ENCODE data around the gene CACNA2D4.
"Not testable (repeated sequence)": the region's sequence is repeated elsewhere in the genome, so short reads cannot be mapped to it uniquely, and the experiment has no call there.

CACNA2D4 gene

DNA sequence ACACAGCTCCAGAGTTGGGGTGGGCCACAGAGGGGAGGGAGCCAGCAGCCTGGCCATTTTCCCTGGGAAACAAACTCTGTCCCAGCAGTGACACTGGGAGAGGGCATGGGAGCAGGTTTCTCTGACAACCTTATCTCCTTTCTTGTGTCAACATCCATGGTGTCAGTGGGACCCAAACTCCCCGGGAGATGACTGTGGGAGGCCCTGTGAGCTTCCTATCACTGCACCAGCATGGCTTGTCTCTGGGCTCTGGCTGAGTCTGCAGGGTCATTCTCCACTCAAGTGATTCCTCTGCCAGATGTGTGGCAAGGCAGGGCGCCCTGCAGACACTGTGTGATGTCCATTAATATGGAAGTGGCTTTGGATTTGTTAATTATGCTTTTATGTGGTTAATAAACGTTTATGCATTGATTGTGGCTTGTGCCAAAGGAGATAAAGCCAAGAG lies 88.0 kb downstream of the CACNA2D4 start:
- DNase-seq: no peak

DNA sequence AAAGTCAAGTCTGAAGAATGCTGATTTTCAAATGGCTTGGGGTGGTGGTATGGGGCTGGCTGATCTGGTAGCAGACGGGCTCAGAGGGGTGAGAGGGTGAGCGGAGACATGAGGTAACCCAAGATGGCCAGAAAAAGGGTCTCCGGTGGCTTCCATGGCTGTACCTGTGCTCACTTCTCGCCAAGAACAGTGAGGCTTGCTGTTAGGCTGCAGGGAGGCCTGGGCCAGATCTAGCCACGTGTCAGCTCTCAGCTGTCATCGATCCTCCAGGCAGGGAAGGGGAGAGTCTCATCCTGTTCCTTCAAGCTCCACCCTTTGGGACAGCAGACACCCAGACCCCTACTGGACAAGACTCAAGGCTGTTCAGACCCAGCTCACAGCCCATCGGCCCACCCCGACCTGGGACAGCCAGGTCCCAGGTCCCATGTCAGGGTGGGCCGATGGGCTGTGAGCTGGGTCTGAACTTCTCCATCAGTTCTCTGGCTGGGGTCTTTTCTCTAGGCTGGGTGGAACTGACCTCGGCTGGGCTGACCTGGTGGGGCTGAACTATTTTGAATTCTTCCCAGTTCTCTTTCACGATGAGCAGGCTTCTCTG lies 89.0 kb downstream of the CACNA2D4 start:
- no peak for DNase-seq

DNA sequence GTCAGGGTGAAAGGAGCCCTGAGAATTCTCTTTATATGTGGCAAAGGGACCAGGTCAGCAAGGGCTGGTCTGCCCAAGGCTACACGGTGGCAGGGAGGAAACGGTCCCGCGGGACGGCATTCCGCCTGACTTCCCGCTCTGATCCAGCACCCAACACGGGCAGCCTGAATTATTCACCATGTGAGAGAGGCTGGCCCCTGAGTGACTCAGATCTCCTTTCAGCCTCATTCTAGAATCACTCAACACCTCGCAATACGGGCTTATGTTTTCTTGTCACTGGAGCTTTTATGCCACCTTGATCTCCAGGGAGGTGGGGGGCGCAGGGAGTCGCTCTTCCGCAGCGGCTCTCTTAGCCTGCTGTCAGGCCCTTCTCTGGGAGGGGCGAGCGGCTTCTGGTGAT lies 89.6 kb downstream of the CACNA2D4 start:
- no peak for DNase-seq

DNA sequence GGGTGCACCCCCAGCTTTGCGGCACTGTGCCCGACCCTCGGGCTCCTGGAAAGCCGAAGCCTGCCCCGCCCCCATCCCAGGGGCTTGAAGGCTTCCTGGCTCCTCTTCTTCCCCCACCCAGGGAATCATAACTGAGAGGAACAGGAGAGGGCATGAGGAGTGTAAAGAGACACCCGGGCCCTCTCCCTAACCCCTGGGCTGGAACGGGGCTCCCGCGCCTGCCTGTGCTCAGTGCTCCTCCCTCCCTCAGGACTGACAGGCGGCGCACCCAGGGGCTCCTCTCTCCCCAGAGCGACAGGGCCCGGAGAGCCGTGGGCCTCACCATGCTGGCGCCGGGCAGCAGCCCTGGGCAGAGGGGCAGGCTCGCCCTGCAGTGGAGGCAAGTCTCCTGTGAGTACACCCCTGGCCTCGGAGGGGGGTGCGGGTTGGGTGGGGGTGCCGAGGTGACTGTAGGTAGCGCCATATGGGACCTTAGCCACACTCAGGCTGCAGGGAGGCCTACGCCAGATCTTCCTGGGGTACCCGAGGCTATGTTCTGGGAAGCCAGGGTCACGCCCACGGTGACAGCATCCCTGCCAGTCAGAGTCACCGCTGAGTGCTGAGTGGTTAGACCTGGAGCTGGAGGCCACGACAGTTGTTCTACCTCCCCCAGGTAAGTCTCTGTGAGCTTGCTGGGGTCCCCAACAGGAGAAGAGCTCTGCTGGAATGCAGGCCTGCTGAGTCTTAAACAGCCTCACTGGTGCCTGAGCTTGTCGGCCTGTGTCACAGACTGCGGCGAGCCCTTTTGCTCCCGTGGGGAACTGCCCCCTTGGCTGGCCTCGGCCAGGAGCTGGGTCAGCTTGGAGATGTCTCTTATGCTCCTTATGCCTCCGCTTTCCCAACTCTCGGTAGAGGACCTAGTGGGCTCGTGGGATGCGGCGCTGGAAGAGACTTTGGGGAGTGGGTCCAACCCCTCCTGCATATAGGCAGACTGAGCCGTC lies 90.3 kb downstream of the CACNA2D4 start:
- DNase-seq: no peak

DNA sequence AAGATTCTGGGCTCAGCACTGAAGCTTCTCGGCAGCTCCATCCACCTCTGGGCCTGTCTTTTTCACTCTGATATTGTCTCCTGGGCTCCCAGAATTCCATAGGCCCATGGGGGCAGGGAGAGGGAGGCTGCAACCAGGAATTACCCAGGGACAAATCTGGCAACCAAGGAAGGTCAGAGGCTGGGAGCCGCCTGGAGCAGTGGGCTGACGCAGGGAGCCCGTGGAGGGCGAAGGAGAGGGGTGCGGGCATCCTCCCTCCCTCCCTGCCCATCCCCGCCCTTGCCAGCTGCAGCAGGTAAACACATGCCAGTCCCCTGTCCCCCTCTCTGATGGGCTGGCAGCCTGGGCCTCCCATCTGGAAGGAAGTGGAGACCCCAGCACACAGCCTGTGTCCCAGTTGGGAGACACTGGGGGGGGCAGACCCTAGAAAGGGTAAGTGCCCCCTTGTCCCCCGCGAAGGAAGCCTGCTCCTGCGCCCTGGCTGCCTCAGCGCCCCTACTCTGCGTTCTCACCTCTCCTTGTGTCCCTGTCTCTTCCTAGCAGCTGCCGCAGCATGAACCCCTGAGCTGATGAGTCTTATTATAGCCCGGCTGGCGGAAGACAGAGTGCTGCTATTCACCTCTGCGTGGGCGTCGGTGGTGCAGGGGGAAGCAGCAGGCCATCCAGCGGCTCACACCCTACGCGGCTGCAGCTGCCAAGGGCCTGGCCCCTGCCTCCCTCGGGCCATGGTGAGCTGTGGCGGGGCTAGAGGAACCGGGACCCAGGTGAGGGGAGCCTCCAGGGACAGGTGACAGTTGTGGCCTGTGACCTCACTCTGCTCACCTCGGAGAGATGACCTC lies 91.4 kb downstream of the CACNA2D4 start:
- DNase-seq: no peak

DNA sequence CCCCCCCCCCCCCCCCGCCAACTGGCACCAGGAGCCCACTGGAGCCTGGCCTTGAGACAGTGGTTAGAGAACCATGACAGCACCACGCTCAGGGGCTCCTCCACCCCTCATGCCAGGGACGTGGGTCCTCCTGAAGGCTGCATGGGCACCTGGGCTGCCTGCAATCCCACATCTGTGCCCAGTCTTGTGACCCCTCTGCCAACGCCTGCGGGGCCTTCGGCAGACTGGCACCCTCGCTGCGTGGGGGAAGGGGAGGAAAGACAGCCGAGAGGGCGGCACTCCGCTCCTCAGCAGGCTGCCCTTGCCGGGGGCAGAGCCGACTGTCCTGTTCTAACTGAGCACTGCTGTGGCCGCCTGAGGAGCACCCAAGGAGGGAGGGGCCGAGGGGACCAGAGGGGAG lies 92.1 kb downstream of the CACNA2D4 start:
- no peak for DNase-seq

DNA sequence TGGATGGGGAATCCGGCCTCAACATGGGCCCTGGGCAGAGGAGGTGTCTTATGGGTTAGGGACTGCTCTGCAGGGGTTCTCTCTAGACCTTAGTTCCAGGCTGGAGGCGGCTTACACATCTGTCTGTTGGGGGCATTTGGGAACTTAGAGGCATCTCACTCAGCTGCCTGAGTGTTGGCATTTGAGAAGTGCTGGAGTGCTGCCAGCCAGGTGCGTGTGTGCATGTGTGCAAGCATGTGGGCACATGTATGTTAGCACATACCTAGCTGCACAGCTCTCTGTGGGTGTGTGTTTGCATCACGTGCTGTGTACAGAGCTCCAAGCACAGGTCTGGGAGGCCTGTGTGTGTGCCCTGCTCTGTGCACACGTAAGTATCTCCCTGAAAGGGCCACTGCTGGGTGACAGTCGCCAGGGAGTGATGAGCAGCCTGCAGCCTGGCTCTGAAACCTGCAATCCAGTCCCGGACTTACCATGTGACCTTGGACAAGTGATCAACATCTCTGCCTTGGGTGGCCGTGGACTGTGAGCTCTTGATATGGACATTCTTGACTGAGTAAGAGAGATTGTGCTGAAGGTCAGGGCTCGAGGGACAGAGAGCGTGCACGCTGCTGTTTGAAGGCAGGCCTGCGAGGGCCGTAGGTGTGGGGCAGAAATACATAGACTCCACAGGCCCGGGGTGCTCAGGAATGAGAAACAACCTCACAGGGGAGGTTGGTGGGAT lies 92.9 kb downstream of the CACNA2D4 start:
- no peak for DNase-seq

DNA sequence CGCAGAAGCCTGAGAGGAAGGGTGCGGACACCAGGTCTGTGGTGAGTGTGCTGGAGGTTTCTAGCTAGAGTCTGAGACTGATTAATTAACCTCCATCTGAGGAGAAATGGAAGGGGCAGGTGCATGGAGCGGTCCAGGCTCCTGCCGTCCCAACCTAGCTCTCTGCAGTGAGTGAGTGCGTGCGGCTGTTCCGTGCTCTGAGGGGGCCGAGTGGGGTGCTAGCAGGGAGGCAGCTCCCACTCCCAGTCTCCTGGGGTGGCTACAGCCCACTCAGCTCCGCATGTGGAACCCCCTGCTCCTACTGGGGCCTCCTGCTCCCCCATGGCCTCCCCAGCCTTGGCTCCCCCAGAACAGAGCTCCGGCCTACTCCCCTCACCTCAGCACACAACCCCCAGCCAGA lies 95.2 kb downstream of the CACNA2D4 start:
- no peak for DNase-seq

DNA sequence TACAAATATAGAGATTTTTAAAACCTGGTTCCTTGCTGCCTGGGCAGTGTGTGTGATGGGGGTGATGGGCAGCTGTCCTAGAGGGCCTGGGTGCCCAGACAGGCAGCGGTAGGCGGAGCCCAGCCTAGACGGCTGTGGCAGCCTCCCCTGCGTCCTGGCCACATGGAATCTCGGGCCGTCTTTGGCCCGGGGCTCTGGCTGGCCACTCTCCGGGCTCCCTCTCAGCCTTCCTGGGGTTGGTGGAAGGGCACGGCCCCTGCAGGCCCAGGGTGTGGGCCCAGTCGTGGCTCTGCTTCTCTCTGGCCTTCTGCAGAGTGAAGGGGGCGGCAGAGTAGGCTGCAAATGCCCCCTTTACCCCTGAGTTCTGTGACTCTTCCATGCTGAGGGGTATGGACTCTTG lies 95.8 kb downstream of the CACNA2D4 start:
- no peak for DNase-seq

DNA sequence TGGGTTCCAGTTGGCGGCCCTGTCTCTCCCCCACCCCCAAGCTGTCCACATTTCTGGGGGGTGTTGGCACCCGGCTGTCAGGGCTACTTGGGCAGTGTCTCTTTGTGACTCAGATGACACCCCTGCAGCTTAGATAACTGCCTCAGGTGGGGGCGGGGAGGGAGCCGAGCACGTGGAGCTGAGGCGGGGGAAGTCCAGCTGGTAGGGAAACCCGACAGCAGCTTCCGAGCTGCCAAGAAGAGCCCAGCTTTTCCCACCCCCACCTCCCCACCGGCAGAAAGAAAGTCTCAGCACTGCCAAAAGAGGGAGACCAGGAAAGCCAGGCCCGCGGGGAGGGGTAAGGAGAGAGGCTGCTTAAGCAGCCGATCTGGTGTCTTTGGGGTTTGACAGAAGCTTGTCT lies 96.6 kb downstream of the CACNA2D4 start:
- DNase-seq: no peak

DNA sequence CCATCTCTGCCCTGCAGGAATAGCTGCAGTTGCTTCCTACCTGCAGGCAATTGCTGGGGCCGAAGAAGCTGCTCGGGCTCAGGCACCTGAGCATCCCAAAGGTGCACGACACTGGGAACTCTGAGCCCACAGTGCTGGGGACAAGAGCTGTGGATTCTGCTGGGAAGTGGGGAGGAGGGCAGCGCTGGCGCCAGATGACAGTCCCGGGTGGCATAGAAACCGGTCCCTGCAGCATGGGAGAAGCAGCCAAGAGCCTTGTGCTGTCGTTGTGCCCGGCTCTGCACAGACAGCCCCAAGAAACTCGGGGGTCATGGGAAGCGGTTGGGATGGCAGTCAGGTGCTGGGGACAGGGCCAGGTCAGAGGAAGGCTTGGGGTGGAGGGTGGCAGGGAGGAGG lies 97.6 kb downstream of the CACNA2D4 start:
- no peak for DNase-seq

DNA sequence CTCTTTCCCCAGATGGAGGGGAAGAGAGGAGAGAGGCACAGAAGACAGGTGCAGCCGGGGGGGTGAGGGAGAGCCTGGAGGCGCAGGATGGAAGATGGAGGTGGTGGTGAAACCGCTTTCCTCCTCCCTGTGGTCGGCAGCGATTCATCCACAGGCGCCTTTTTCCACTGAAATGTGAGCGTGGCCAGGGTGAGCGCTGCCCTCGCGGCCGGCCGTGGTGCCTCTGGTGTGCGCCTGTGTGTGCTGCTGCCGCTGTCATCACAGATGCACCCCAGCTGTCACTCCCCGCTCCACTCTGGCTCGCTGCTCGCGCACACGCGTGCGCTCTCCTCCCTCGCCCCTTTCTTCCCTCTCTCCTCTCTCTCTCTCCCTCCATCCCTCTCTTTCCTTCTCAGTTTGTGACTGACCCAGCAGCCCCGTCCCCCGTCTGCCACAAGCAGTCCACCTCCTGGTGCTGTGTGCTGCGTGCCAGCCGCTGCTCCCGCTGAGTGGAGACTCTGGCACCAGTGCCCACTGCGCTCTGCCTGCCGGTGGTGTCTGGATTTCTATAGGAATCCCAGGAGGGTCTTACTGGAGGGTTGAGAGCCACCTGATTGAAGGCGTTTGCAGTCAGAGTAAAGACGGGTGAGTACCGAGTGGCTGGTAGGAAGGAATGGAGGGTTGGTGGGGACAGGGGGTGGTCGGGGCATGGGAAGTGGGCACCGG lies 98.1 kb downstream of the CACNA2D4 start, which contains the start of gene LRTM2:
LRTM2 (plus strand) TSS at position 375 of the 705 bp plus-strand sequence. CDS start 7,584 bp downstream, outside the sequence.
- DNase-seq: no peak

DNA sequence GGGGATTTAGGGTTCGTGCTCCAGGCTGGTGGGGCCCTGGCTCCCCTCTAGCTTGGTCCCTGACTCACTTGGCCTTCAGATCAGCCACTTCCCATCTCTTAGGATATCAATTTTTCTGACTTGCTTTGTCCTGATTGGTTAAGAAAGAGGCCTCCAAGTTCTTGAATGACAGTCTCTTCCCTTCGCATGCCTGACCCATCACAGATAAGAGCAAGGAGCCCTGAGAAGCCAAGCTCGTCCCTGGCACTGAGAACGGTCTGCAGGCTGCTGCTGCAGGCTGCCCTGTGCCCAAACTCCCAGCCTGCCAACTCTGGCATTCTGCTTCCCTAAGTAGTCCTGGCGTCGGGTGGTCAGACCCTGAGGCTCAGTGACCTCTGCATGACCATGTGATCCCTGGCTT lies 98.9 kb downstream of the CACNA2D4 start:
- DNase-seq: no peak

DNA sequence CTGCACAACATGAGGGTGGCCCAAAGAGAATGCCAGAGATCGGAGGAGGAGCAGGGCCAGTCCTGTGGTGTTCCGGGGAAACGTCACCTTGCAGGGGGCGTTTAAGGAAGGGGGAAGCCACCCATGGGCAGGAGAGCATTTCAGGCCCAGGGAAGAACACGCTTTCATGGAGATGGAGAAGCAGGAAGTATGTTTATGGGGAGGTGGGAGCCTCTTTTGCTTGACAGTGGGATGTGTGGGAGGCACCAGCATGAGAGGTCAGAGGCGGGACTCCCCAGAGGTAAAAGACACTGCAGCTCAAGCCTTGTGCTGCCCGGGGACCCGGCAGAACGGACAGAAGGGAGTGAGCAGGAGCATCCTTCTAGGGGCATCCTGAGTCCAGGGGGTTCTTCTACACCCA lies 99.4 kb downstream of the CACNA2D4 start:
- no peak for DNase-seq

DNA sequence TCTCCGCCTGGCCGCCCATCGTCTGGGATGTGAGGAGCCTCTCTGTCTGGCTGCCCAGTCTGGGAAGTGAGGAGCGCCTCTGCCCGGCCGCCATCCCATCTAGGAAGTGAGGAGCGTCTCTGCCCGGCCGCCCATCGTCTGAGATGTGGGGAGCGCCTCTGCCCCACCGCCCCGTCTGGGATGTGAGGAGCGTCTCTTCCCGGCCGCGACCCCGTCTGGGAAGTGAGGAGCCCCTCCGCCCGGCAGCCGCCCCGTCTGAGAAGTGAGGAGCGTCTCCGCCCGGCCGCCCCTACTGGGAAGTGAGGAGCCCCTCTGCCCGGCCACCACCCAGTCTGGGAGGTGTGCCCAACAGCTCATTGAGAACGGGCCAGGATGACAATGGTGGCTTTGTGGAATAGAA lies 100.5 kb downstream of the CACNA2D4 start:
- DNase-seq: not testable (repeated sequence)

DNA sequence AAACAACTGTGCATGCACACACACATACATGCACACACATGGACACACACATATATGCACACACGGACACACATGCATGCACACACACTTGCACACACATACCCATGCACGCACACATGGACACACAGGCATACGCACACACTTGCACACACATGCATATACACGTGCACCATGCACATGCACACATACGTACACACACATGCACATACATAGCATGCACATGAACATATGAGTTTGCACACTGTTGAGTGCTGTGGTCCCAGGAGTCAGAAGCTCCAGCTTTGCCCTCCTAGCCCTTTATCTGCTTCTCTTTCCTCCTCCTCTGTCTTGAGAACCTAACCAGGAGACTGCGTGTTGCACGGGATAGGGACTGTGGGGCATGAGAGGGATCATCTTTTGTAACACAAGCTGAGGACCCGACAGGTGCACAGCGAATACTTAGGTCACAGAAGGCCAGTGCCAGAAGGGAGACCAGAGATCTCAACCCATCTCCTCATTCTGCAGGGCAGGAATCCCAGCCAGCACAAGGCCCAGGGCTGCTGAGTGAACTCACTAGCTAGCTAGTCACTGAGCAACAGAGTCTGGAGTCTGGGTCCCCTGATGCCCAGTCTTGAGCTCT lies 101.6 kb downstream of the CACNA2D4 start:
- DNase-seq: no peak

DNA sequence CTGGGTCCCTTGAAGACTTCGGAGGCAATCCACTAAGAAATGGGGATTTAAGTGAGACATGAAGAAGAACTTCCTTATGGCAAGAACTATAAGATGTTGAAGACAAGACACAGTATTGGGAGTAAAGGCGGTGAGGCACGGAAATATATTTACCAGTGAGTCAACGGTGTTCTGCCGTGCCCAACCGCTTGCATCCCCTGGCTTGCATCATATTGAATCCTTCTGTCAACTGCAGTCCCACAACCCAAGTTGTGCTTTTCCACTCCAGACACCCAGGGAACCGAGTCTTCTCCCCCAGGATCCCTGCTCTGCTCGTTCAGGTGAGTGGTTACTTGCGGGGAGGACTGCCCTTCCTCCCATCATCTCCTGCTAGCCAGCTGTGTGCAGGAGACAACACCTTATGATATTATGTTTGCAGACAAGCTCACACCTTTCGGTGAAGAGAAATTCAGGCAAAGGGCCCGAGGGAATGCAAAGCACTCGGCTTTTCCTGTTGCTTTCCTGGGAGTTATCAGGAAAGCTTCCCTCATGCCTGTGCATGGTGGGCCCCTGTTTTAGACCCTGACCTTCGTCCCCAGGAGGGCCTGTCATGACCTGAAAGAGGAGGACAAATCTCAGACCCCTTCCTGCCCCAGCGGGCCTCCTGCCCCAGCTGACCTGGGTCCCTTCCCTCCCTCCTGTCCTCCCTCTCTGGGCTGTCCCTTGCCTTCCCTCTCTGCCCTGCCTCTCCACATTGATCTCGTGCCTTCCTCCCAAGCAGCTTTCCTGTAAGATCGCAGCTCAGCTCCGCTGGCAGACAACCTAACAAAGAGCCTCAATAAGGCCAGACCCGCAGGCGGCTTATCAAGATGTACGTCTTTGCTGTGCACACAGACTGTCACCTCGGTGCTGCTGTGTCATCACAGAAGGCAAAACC lies 102.4 kb downstream of the CACNA2D4 start:
- no peak for DNase-seq

DNA sequence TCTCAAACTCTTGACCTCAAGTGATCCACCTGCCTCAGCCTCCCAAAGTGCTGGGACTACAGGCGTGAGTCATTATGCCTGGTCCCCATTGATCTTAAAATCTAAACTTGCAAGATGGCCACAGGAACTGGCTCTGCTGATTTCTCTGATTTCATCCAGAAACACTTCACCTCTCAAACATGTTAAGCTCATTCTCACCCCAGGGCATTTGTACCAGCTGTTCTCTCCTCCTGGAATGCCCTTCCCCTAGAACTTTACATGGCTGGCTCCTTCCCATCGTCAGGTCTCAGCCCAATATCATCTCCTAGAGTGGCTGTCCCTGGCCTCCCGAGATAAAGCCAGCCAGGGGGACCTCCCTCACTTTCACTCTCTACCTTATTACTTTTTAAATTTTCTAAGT lies 103.3 kb downstream of the CACNA2D4 start:
- no peak for DNase-seq

DNA sequence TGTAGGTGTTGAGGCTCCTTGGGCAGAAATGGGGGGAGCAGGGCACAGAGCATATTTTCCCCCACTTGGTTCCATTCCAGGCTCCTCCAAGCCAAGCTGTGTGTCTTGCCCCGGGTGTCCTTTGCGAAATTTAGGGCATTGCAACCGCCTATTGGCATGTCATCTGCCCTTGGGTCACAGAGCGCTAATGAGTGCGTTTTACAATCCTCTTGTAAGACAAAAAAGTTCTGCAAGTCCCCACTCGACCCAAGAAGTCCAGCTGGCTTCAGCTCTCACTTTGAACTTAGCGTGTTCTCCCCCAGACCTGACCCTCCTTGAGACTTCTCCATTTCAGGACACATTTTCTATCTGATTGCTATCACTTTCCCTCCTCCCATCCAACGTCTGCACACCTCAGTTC lies 104.2 kb downstream of the CACNA2D4 start:
- no peak for DNase-seq

DNA sequence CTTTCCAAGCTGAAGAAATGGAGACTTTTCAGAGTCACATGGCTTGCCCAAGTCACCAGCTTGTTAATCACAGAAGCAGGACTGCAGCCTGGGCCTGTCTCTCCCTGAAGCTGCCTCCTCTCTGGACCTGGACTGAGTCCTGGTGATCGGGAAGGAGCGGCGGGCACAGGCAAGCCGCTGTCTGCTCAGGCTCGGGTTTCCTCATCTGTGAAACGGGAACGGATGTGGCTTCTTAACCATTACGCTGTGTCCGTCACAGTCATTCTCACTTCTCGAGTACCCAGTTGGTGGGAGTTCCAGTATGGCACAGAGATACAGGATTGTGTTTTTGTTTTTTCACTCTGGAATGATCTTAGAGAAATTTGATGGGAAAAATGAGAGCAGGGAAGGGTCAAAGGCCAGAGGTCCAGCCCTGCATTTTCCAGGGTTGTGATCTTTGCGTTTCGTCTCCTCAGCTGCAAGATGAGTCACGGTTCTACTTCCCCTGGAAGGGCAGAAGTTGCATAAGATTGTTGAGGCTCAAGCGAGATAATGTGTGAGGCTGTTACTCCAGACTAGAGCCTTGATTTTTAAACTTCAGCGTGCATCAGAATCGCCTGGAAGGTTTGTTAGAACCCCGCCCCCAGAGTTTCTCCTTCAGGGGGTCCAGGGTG lies 105.7 kb downstream of the CACNA2D4 start:
- no peak for DNase-seq

Measured in activated effector memory CD4-positive, alpha-beta T cell treated with Interleukin-2 at 50 U/mL for 16 hours (primary cell).